Measurements from ENCODE around the gene OTOG. TPM values are rescaled to one million over a fixed set of nuclear protein-coding genes. Genes with fewer than 3 reads are reported as not detected.

OTOG gene
- total RNA-seq, 1 experiment from 2014 or later, result not detected

DNA sequence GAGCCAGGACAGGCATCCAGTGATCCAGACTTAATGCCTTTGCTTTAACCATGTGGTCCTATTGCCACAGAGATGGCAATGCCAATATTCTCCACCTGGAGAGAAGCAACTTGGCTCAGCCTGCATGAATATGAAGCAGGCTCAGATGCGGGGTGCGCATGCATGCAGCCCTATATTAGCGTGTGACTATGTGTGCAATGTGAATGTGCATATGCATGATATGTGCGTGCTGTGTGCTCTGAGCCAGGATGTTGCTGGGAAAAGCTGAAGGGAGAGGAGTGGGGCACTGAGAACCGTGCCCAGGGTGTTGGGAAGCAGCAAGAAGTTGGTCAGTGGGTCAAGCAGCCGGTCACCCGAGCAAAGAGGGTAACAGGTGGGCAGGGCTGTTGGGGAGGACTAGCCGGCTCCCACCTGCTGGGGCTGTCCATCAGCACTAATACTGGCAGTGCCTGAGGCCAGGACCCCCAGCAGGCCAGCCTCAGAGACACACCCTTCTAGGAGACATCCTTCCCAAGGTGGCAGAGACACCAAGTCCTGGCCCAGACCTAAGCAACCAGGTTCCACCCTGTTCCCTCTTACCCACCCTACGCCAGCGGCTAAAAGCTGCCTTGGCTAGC lies 147.5 kb downstream of the OTOG start:
- intact Hi-C loops (cut with micrococcal nuclease), result no loop called here
- CTCF ChIA-PET, result no interaction called here
- BruUV-seq (replicated peaks), result no TSS peak

DNA sequence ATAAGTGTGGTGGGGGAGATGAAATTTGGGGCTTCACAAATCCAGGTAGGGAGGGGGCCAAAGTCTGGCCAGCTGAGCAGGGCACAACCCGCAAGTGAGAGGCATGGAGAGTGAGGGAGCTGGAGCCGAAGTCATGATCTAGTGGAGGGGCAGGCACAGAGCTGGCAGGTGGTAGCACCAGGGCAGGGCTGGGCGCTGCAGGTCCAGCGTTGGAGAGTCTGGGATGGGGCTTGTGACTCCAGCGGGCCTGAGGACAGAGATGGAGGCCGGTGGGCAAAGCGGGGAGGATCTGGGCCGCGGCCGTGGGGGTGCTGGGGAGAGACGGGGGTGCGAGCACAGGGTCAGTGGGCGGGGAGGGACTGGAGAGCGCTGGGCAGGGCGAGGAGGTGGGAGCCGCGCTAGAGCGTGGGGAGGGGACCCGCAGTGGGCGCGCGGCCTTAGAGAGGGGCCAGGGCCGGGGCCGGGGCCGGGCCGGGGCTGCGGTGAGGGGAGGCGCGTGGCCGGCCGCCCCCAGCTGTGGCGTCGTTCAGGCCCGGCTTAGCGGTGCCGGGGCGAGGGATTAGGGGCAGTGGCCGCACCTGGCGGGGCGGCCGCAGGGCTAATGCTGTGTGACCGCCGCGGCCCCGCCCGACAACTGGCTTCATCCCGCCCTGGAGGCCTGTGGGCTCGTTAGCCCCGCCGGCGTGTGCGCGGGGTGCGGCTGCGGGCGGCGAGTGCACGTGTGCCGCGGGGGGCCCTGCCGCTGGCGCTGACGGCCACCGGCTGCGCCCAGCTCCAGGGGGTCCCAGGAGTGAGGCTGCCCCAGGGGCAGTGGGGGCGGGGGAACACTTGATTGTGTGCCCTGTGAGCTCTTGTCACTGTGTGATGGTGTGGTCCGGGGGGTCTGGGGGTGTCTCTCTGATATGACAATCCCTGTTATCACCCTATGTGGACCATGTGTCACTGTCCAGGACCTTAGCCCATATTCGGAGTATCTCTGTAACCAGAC lies 148.7 kb downstream of the OTOG start:
- ChIA-PET CTCF (no interaction called here), POLR2A (ENCODE audit: unreplicated experiment) (no interaction called here)
- Histone ChIP-seq H2AFZ (ENCODE audit: low read length) (no peak overlapping the region), H3K4me2 (ENCODE audit: low read length) (no peak overlapping the region), H3K27ac (ENCODE audit: low read length) (no peak overlapping the region), H3K27me3 (ENCODE audit: low read length) (peaks cover 51% of the 10 kb centered on the region), H4K20me1 (ENCODE audit: low read length) (no peaks in the 10 kb centered on the region), H3K9me2 (replicated peaks; ENCODE audit: low read length) (no peaks in the 10 kb centered on the region), H3K4me3 (ENCODE audit: low read length) (no peak overlapping the region), H3K9ac (ENCODE audit: low read length) (no peak overlapping the region), H3F3A (ENCODE audit: low read length, unreplicated experiment) (no peaks in the 10 kb centered on the region), H3K4me1 (ENCODE audit: insufficient read depth, low read length) (no peaks in the 10 kb centered on the region), H3K9me3 (ENCODE audit: low read length) (no peaks in the 10 kb centered on the region), H3K36me3 (ENCODE audit: low read depth, low read length) (no peaks in the 10 kb centered on the region), H3K79me2 (ENCODE audit: low read length) (no peaks in the 10 kb centered on the region)
- ATAC-seq (no peak), DNase-seq (no peak)
- intact Hi-C loops (cut with micrococcal nuclease), result no loop called here
- BruUV-seq (replicated peaks), result no TSS peak
- TF ChIP-seq, protein P1, sequence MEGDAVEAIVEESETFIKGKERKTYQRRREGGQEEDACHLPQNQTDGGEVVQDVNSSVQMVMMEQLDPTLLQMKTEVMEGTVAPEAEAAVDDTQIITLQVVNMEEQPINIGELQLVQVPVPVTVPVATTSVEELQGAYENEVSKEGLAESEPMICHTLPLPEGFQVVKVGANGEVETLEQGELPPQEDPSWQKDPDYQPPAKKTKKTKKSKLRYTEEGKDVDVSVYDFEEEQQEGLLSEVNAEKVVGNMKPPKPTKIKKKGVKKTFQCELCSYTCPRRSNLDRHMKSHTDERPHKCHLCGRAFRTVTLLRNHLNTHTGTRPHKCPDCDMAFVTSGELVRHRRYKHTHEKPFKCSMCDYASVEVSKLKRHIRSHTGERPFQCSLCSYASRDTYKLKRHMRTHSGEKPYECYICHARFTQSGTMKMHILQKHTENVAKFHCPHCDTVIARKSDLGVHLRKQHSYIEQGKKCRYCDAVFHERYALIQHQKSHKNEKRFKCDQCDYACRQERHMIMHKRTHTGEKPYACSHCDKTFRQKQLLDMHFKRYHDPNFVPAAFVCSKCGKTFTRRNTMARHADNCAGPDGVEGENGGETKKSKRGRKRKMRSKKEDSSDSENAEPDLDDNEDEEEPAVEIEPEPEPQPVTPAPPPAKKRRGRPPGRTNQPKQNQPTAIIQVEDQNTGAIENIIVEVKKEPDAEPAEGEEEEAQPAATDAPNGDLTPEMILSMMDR (conservative IDR thresholded peaks at IDR 0.05; ENCODE audit: low read depth, low read length), result no peak
- TF ChIP-seq EZH2 (IDR thresholded peaks at IDR 0.05; ENCODE audit: low read length, unreplicated experiment) (no peak), EZH2phosphoT487 (IDR thresholded peaks at IDR 0.05; ENCODE audit: borderline replicate concordance, low read length) (no peak)

More for the DNA sequence above, 147.5 kb downstream of the OTOG start:
- no peaks in the 10 kb centered on the region for H3F3A ChIP-seq (ENCODE audit: low read length, unreplicated experiment)
- POLR2A ChIA-PET (ENCODE audit: unreplicated experiment), result no interaction called here
- no peaks in the 10 kb centered on the region for H3K36me3 ChIP-seq (ENCODE audit: low read depth, low read length)
- ATAC-seq, result no peak
- no peak for DNase-seq
- no peak overlapping the region for H2AFZ ChIP-seq (ENCODE audit: low read length)
- H3K4me3 ChIP-seq (ENCODE audit: low read length), result no peak overlapping the region
- H4K20me1 ChIP-seq (ENCODE audit: low read length), result no peaks in the 10 kb centered on the region
- no peaks in the 10 kb centered on the region for H3K9me3 ChIP-seq (ENCODE audit: low read length)
- peaks cover 62% of the 10 kb centered on the region for H3K27me3 ChIP-seq (ENCODE audit: low read length)
- H3K79me2 ChIP-seq (ENCODE audit: low read length), result no peaks in the 10 kb centered on the region
- no peak overlapping the region for H3K9ac ChIP-seq (ENCODE audit: low read length)
- H3K4me2 ChIP-seq (ENCODE audit: low read length), result no peak overlapping the region
- H3K27ac ChIP-seq (ENCODE audit: low read length), result no peak overlapping the region
- H3K4me1 ChIP-seq (ENCODE audit: insufficient read depth, low read length), result no peaks in the 10 kb centered on the region
- TF ChIP-seq, protein P1 (conservative IDR thresholded peaks at IDR 0.05; ENCODE audit: low read depth, low read length), result no peak
- TF ChIP-seq EZH2phosphoT487 (IDR thresholded peaks at IDR 0.05; ENCODE audit: borderline replicate concordance, low read length) (no peak), EZH2 (IDR thresholded peaks at IDR 0.05; ENCODE audit: low read length, unreplicated experiment) (no peak)
- H3K9me2 ChIP-seq (replicated peaks; ENCODE audit: low read length), result no peaks in the 10 kb centered on the region
